PC-3 (cell line): ENCODE measurements around the gene CHMP2A. TPM values are rescaled to one million over a fixed set of nuclear protein-coding genes. Genes with fewer than 3 reads are reported as not detected.

Source experiments
- ATAC-seq: fragments of 200-7000 bp; cut with Tn5 transposase; 2 replicates; pipeline ENCODE4 v1.9.1; 2020; ENCODE audit warnings: mild to moderate bottlenecking, moderate library complexity
- BruUV-seq: library from RNA; stranded (reverse); fragments of 400-500 nt; replicated peaks from 2 replicates; lab custom pipeline; 2021; lab: Mats Ljungman, UMichigan
- CTCF ChIA-PET: fragments of 300-600 bp; sonication (Branson Sonifier 250); formaldehyde crosslinking; loops from one replicate; lab custom pipeline; 2022; ENCODE audit warnings: antibody characterized with exemption; lab: Charles Lee
- POLR2A ChIA-PET: fragments of 300-600 bp; sonication (Branson Sonifier 250); formaldehyde crosslinking; loops from one replicate; lab custom pipeline; 2022; ENCODE audit warnings: antibody characterized with exemption; ENCODE audit not compliant: unreplicated experiment; lab: Charles Lee
- DNase-seq: peaks from one replicate; pipeline ENCODE4 v3.0.0-alpha.2; 2015
- H2AFZ ChIP-seq: fragments of 300-600 bp; sonication (generic); 2 replicates; pipeline ENCODE4 v1.6.0; 2016; ENCODE audit warnings: antibody characterized with exemption, low read length
- H3F3A ChIP-seq: fragments of 300-600 bp; sonication (generic); one replicate; pipeline ENCODE4 v1.6.0; 2017; ENCODE audit warnings: antibody characterized with exemption, low read length, control low read depth, mild to moderate bottlenecking; ENCODE audit not compliant: unreplicated experiment
- H3K27ac ChIP-seq: fragments of 300-600 bp; sonication (generic); 2 replicates; pipeline ENCODE4 v1.5.1; 2016; ENCODE audit warnings: mild to moderate bottlenecking, low read length
- H3K27me3 ChIP-seq: fragments of 300-600 bp; sonication (generic); 2 replicates; pipeline ENCODE4 v1.6.1; 2016; ENCODE audit warnings: low read length, mixed read lengths
- H3K36me3 ChIP-seq: fragments of 300-600 bp; sonication (generic); 2 replicates; pipeline ENCODE4 v1.6.1; 2016; ENCODE audit warnings: low read depth, mixed run types, low read length, mixed read lengths
- H3K4me1 ChIP-seq: fragments of 300-600 bp; sonication (generic); 2 replicates; pipeline ENCODE4 v1.5.1; 2016; ENCODE audit warnings: low read length; ENCODE audit not compliant: insufficient read depth
- H3K4me2 ChIP-seq: fragments of 300-600 bp; sonication (generic); 2 replicates; pipeline ENCODE4 v1.6.0; 2016; ENCODE audit warnings: low read length
- H3K4me3 ChIP-seq: fragments of 300-600 bp; sonication (generic); 2 replicates; pipeline ENCODE4 v1.5.1; 2016; ENCODE audit warnings: mild to moderate bottlenecking, low read length, mixed read lengths
- H3K79me2 ChIP-seq: fragments of 300-600 bp; sonication (generic); 2 replicates; pipeline ENCODE4 v1.6.1; 2017; ENCODE audit warnings: low read length, mixed read lengths
- H3K9ac ChIP-seq: fragments of 300-600 bp; sonication (generic); 2 replicates; pipeline ENCODE4 v1.6.0; 2016; ENCODE audit warnings: mild to moderate bottlenecking, low read length
- H3K9me2 ChIP-seq: fragments of 300-600 bp; sonication (generic); replicated peaks from 2 replicates; pipeline ENCODE4 v1.6.1; 2016; ENCODE audit warnings: mixed run types, low read length, mixed read lengths
- H3K9me3 ChIP-seq: fragments of 300-600 bp; sonication (generic); 2 replicates; pipeline ENCODE4 v1.6.1; 2016; ENCODE audit warnings: low read length, mixed read lengths
- H4K20me1 ChIP-seq: fragments of 300-600 bp; sonication (generic); 2 replicates; pipeline ENCODE4 v1.6.1; 2016; ENCODE audit warnings: low read length, mixed read lengths
- EZH2 ChIP-seq: fragments of 300-600 bp; sonication (generic); IDR thresholded peaks from one replicate; pipeline ENCODE4 v1.6.1; 2017; ENCODE audit warnings: antibody characterized with exemption, mild to moderate bottlenecking, low read length; ENCODE audit not compliant: unreplicated experiment
- EZH2phosphoT487 ChIP-seq: fragments of 300-600 bp; sonication (generic); IDR thresholded peaks from 2 replicates; pipeline ENCODE4 v1.6.1; 2018; ENCODE audit warnings: mild to moderate bottlenecking, antibody characterized with exemption, low read length, borderline replicate concordance
- intact Hi-C: fragments of 100-400 bp; cut with micrococcal nuclease; formaldehyde crosslinking; loops from 2 replicates; pipeline ENCODE4 v1.9.0; 2023
- total RNA-seq: library from RNA; depleted of rRNA; stranded (reverse); fragments of >200 nt; gene quantifications from 2 replicates; pipeline ENCODE4 v1.2.3, GENCODE V29; 2014
- TF ChIP-seq, protein P1 (sequence below): fragments of 300-600 bp; sonication (generic); conservative IDR thresholded peaks from 2 replicates; pipeline ENCODE4 v1.5.1; 2017; ENCODE audit warnings: antibody characterized with exemption, low read depth, mild to moderate bottlenecking, low read length

Gene CHMP2A
- total RNA-seq, 1 experiment from 2014 or later = 220 TPM

DNA sequence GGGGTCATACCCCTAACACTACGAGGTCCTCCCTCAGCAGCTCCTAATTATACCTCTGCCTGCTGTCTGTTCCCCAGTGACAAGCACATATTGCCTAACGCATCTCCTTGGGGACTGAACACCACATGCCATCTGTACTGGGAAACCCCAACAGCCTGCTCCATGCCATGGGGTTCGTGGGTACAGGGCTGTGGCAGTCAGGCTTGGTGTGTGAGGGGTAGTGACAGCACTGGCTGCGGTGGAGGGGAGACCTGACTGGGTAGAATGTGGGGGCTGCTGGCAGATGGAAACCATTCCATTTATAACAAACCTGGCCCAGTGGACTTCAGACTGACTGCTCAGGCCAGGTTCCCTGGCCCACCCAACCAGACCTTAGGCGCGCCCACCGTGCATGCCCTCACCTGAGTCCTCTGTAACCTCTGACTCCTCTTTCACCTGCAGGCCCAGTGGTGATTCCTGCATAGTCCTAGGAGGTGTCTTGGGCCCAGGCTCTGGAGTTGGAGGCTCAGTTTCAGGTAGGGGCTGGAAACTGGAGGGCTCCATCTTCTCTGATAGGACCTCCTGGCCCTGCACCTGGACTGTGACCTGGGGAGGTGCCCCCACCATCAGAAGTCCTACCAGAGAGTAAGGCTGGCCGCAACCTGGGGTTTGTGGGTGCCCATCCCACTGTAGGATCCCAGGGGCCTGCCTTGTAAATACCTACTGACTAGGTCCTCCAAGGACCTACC, 15.2 kb upstream of the CHMP2A start:
- no peak for ATAC-seq
- POLR2A ChIA-PET = no interaction called here
- Histone ChIP-seq H4K20me1 (no peaks in the 10 kb centered on the region), H3K4me2 (no peak overlapping the region), H3F3A (no peaks in the 10 kb centered on the region), H3K27me3 (no peaks in the 10 kb centered on the region), H3K4me1 (peaks cover 19% of the 10 kb centered on the region), H3K36me3 (peaks cover 8% of the 10 kb centered on the region; the same call in 1 of the 2 replicates), H3K79me2 (peaks cover 12% of the 10 kb centered on the region), H3K9ac (no peak overlapping the region), H3K27ac (no peak overlapping the region), H2AFZ (no peak overlapping the region), H3K9me2 (no peaks in the 10 kb centered on the region), H3K4me3 (no peak overlapping the region), H3K9me3 (no peaks in the 10 kb centered on the region)
- CTCF ChIA-PET = interaction anchor here (0.6 kb wide), 1 partner anchor 37 kb away, joined by 3 read pairs; no protein-coding TSS in a partner anchor
- no peak for TF ChIP-seq EZH2phosphoT487
- TF ChIP-seq, protein P1, sequence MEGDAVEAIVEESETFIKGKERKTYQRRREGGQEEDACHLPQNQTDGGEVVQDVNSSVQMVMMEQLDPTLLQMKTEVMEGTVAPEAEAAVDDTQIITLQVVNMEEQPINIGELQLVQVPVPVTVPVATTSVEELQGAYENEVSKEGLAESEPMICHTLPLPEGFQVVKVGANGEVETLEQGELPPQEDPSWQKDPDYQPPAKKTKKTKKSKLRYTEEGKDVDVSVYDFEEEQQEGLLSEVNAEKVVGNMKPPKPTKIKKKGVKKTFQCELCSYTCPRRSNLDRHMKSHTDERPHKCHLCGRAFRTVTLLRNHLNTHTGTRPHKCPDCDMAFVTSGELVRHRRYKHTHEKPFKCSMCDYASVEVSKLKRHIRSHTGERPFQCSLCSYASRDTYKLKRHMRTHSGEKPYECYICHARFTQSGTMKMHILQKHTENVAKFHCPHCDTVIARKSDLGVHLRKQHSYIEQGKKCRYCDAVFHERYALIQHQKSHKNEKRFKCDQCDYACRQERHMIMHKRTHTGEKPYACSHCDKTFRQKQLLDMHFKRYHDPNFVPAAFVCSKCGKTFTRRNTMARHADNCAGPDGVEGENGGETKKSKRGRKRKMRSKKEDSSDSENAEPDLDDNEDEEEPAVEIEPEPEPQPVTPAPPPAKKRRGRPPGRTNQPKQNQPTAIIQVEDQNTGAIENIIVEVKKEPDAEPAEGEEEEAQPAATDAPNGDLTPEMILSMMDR = no peak
- TF ChIP-seq EZH2 = no peak
- BruUV-seq = no TSS peak
- intact Hi-C loops = no loop called here
- DNase-seq = no peak

DNA sequence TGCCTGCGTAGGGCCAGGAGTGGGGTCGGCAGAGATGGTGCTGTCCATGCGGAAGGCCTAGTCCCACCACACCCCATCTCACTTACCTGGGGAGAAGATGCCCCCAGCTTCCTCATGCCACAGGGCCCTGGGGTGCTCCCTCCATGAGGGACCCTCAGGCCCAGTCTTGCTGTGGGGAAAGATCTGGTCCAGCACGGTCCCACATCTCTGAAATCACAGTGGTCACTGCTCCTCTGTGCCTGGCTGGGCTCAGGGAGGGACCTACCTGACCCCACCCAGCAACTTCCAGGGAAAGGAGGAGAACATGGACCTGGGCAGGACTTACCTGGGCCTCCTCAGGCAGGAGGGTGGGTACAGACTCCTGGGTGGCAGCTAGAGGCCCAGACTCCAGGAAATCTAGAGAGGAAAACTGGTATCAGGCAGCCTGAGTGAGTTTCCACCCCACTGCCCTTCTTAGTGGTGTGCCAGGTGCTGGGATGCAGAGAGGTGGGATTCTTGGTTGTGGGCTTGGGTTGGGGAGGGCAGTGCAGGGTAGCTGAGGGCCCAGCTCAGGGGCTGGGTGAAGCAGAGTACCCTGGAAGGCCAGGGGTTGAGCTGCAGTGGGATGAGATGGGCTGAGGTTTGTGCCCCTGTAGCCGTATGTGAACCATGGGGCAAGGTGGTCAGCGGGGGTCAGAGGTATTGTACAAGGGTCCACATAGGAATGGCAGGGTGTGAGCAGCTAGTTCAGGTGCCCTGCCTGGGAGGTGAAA, 14.5 kb upstream of the CHMP2A start:
- DNase-seq (no peak), ATAC-seq (no peak)
- peaks cover 12% of the 10 kb centered on the region for H3K79me2 ChIP-seq
- peaks cover 15% of the 10 kb centered on the region for H3K4me1 ChIP-seq
- H3K9ac ChIP-seq = no peak overlapping the region
- no TSS peak for BruUV-seq
- H3K4me3 ChIP-seq = no peak overlapping the region
- H3F3A ChIP-seq = no peaks in the 10 kb centered on the region
- no peak overlapping the region for H2AFZ ChIP-seq
- peaks cover 8% of the 10 kb centered on the region; the same call in 1 of the 2 replicates for H3K36me3 ChIP-seq
- no peaks in the 10 kb centered on the region for H3K27me3 ChIP-seq
- H3K9me3 ChIP-seq = no peaks in the 10 kb centered on the region
- no peak overlapping the region for H3K27ac ChIP-seq
- no peaks in the 10 kb centered on the region for H3K9me2 ChIP-seq
- no peaks in the 10 kb centered on the region for H4K20me1 ChIP-seq
- TF ChIP-seq EZH2phosphoT487 (no peak), EZH2 (no peak)
- TF ChIP-seq, protein P1 = no peak
- intact Hi-C loops = no loop called here
- ChIA-PET CTCF (interaction anchor here (0.6 kb wide), 1 partner anchor 38 kb away, joined by 3 read pairs; no protein-coding TSS in a partner anchor), POLR2A (no interaction called here)
- H3K4me2 ChIP-seq = no peak overlapping the region
